Nucleus accumbens (tissue), 56 donors: ENCODE measurements around the gene CCDC74B.
"Not testable (repeated sequence)": the region's sequence is repeated elsewhere in the genome, so short reads cannot be mapped to it uniquely, and the experiment has no call there.

Source experiments
- DNase-seq, 56 donors: peaks; one replicate each; lab custom pipeline; 2025; lab: John Stamatoyannopoulos, UW

Gene CCDC74B

GRCh38 chr2:130152136-130152815 lies 7.4 kb upstream of the CCDC74B start:
- not testable (repeated sequence) for DNase-seq

- DNase-seq = not testable (repeated sequence)
Measured at GRCh38 chr2:130151145-130151512, 6.2 kb upstream of the CCDC74B start.

- no peak for DNase-seq
Measured at GRCh38 chr2:130150181-130151144, 5.6 kb upstream of the CCDC74B start.

GRCh38 chr2:130148515-130148914 lies 3.6 kb upstream of the CCDC74B start:
- DNase-seq = not testable (repeated sequence)

GRCh38 chr2:130143266-130144039 lies 1.5 kb downstream of the CCDC74B start:
- not testable (repeated sequence) for DNase-seq

GRCh38 chr2:130142396-130143265 lies 2.3 kb downstream of the CCDC74B start:
- not testable (repeated sequence) for DNase-seq

GRCh38 chr2:130141645-130142370 lies 3.1 kb downstream of the CCDC74B start:
- not testable (repeated sequence) for DNase-seq

- not testable (repeated sequence) for DNase-seq
Measured at GRCh38 chr2:130141002-130141401, 3.9 kb downstream of the CCDC74B start.

- not testable (repeated sequence) for DNase-seq
Measured at GRCh38 chr2:130140516-130140915, 4.4 kb downstream of the CCDC74B start.

- not testable (repeated sequence) for DNase-seq
Measured at GRCh38 chr2:130139331-130140280, 5.3 kb downstream of the CCDC74B start.

GRCh38 chr2:130138841-130139251 lies 6.1 kb downstream of the CCDC74B start:
- not testable (repeated sequence) for DNase-seq

- not testable (repeated sequence) for DNase-seq
Measured at GRCh38 chr2:130138326-130138725, 6.6 kb downstream of the CCDC74B start.

- DNase-seq = not testable (repeated sequence)
Measured at GRCh38 chr2:130137118-130137517, 7.8 kb downstream of the CCDC74B start.

- DNase-seq = not testable (repeated sequence)
Measured at GRCh38 chr2:130136546-130136945, 8.4 kb downstream of the CCDC74B start.

GRCh38 chr2:130135692-130136541 lies 9.0 kb downstream of the CCDC74B start:
- no peak for DNase-seq

- not testable (repeated sequence) for DNase-seq
Measured at GRCh38 chr2:130129120-130129829, 15.6 kb downstream of the CCDC74B start, which contains the start of gene POTEF. Gene POTEF (minus strand): TSS chr2:130129222. CDS start chr2:130120515, 8,707 bp downstream.
